Vagina (tissue), 2 donors: ENCODE data around the gene ID3.

ENCODE experiments used
- POLR2A ChIP-seq, 2 donors: fragments of 450-650 bp; IDR thresholded peaks; one replicate each; pipeline ENCODE4 v1.6.1; 2017; ENCODE audit warnings: antibody characterized with exemption in 2 of 2, mild to moderate bottlenecking in 2 of 2, moderate library complexity in 2 of 2
- POLR2AphosphoS5 ChIP-seq, 2 donors: sonication (generic); formaldehyde crosslinking; IDR thresholded peaks; one replicate each; pipeline ENCODE4 v1.9.0; 2017; ENCODE audit warnings: antibody characterized with exemption in 2 of 2, mild to moderate bottlenecking in 2 of 2, low read depth in 1 of 2; ENCODE audit not compliant: insufficient read depth in 1 of 2

- TF ChIP-seq POLR2A (IDR thresholded peaks at IDR 0.05) (no peak), POLR2AphosphoS5 (IDR thresholded peaks at IDR 0.05; ENCODE audit: insufficient read depth in 1 of 2, low read depth in 1 of 2) (no peak)
These were observed 39.1 kb upstream of the ID3 start for GRCh38 chr1:23598424-23598823.
